ENCODE data around the gene CD19. TPM values are rescaled to one million over a fixed set of nuclear protein-coding genes. Genes with fewer than 3 reads are reported as not detected.

CD19 gene
- total RNA-seq, 1 donor = not detected

GRCh38 chr16:28904828-28905227 is 26.9 kb upstream of the CD19 start:
- H3K4me3 ChIP-seq (ENCODE audit: low read depth, low read length) = no peak overlapping the region
- no peak for DNase-seq (ENCODE audit: low read depth)
- TF ChIP-seq, protein P1, sequence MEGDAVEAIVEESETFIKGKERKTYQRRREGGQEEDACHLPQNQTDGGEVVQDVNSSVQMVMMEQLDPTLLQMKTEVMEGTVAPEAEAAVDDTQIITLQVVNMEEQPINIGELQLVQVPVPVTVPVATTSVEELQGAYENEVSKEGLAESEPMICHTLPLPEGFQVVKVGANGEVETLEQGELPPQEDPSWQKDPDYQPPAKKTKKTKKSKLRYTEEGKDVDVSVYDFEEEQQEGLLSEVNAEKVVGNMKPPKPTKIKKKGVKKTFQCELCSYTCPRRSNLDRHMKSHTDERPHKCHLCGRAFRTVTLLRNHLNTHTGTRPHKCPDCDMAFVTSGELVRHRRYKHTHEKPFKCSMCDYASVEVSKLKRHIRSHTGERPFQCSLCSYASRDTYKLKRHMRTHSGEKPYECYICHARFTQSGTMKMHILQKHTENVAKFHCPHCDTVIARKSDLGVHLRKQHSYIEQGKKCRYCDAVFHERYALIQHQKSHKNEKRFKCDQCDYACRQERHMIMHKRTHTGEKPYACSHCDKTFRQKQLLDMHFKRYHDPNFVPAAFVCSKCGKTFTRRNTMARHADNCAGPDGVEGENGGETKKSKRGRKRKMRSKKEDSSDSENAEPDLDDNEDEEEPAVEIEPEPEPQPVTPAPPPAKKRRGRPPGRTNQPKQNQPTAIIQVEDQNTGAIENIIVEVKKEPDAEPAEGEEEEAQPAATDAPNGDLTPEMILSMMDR (IDR thresholded peaks at IDR 0.05; ENCODE audit: insufficient read depth, low read depth, low read length) = no peak

- DNase-seq (ENCODE audit: low read depth) = no peak
- TF ChIP-seq, protein P1 (IDR thresholded peaks at IDR 0.05; ENCODE audit: insufficient read depth, low read depth, low read length) = no peak
- H3K4me3 ChIP-seq (ENCODE audit: low read depth, low read length) = no peak overlapping the region
Measured at GRCh38 chr16:28905229-28905754, 26.5 kb upstream of the CD19 start.

- H3K4me3 ChIP-seq (ENCODE audit: low read depth, low read length) = no peak overlapping the region
- TF ChIP-seq, protein P1 (IDR thresholded peaks at IDR 0.05; ENCODE audit: insufficient read depth, low read depth, low read length) = no peak
- no peak for DNase-seq (ENCODE audit: low read depth)
Measured at GRCh38 chr16:28905800-28906372, 25.9 kb upstream of the CD19 start.

GRCh38 chr16:28910086-28911031 is 21.4 kb upstream of the CD19 start:
- TF ChIP-seq, protein P1 (IDR thresholded peaks at IDR 0.05; ENCODE audit: insufficient read depth, low read depth, low read length) = no peak
- no peak overlapping the region for H3K4me3 ChIP-seq (ENCODE audit: low read depth, low read length)
- no peak for DNase-seq (ENCODE audit: low read depth)

DNA sequence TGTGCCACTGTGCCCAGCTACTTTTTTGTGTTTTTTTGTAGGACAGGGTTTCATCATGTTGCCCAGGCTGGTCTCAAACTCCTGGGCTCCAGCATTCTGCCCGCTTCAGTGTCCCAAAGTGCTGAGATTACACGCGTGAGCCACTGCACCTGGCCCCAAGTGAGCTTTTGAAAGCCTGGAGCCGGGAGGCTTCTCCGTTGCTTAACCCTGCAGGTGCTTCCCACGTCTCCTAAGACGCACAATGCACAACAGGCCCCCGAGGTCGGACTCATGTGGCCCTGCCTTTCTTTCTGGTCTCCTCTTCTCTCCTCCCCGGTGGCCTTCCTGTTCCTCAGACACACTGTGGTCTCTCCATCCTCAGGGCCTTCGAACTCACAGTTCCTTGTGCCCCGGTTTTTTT is 19.2 kb upstream of the CD19 start:
- TF ChIP-seq, protein P1 (IDR thresholded peaks at IDR 0.05; ENCODE audit: insufficient read depth, low read depth, low read length) = no peak
- H3K4me3 ChIP-seq (ENCODE audit: low read depth, low read length) = no peak overlapping the region
- no peak for DNase-seq (ENCODE audit: low read depth)

- DNase-seq (ENCODE audit: low read depth) = no peak
- H3K4me3 ChIP-seq (ENCODE audit: low read depth, low read length) = no peak overlapping the region
- TF ChIP-seq, protein P1 (IDR thresholded peaks at IDR 0.05; ENCODE audit: insufficient read depth, low read depth, low read length) = no peak
Measured at GRCh38 chr16:28913946-28914724, 17.6 kb upstream of the CD19 start.

All from fibroblast of villous mesenchyme (primary cell).